Vagina (tissue), 2 donors: ENCODE data around the gene SYNPR. TPM values are rescaled to one million over a fixed set of nuclear protein-coding genes. Genes with fewer than 3 reads are reported as not detected.

ENCODE experiments used
- DNase-seq, 2 donors: peaks; one replicate each; pipeline ENCODE4 v3.0.0-alpha.2; 2017; ENCODE audit errors: extremely low spot score in 2 of 2
- H3K27ac ChIP-seq: fragments of 200-600 bp; sonication (generic); one replicate; pipeline ENCODE4 v1.5.1; 2019
- H3K27me3 ChIP-seq: fragments of 200-600 bp; sonication (generic); one replicate; pipeline ENCODE4 v1.5.1; 2019
- H3K36me3 ChIP-seq, 2 donors: fragments of 200-600 bp; sonication (generic); one replicate each; pipeline ENCODE4 v1.5.1; 2017 to 2019
- H3K4me1 ChIP-seq: fragments of 200-600 bp; sonication (generic); one replicate; pipeline ENCODE4 v1.5.1; 2019
- H3K4me3 ChIP-seq, 2 donors: fragments of 200-600 bp; sonication (generic); 1 replicate in 1 of 2; 2 replicates in 1 of 2; pipeline ENCODE4 v1.5.1; 2016 to 2019
- H3K9me3 ChIP-seq: fragments of 200-600 bp; sonication (generic); one replicate; pipeline ENCODE4 v1.5.1; 2019
- CTCF ChIP-seq, 3 experiments: fragments of 450-650 bp in 2 of 3; fragments of 200-600 bp in 1 of 3; sonication (generic) in 1 of 3; IDR thresholded peaks; one replicate each; pipeline ENCODE4 v1.5.1; 2017 to 2019; ENCODE audit warnings: antibody characterized with exemption in 3 of 3, mild to moderate bottlenecking in 2 of 3, moderate library complexity in 2 of 3
- POLR2A ChIP-seq, 2 donors: fragments of 450-650 bp; IDR thresholded peaks; one replicate each; pipeline ENCODE4 v1.6.1; 2017; ENCODE audit warnings: antibody characterized with exemption in 2 of 2, mild to moderate bottlenecking in 2 of 2, moderate library complexity in 2 of 2
- POLR2AphosphoS5 ChIP-seq, 2 donors: sonication (generic); formaldehyde crosslinking; IDR thresholded peaks; one replicate each; pipeline ENCODE4 v1.9.0; 2017; ENCODE audit warnings: antibody characterized with exemption in 2 of 2, mild to moderate bottlenecking in 2 of 2, low read depth in 1 of 2; ENCODE audit not compliant: insufficient read depth in 1 of 2
- intact Hi-C: fragments of 100-400 bp; cut with DNase I; formaldehyde crosslinking; loops from one replicate; pipeline ENCODE4 v1.15.1; 2023
- total RNA-seq: library from RNA; depleted of rRNA; stranded (reverse); fragments of >200 nt; gene quantifications from one replicate; pipeline ENCODE4 v1.2.3, GENCODE V29; 2016

The SYNPR gene
- total RNA-seq, 1 donor from 2014 or later: not detected

- no peaks in the 10 kb centered on the region for H3K9me3 ChIP-seq
- no peak overlapping the region for H3K4me3 ChIP-seq
- no peak overlapping the region for H3K27ac ChIP-seq
- intact Hi-C loops: no loop called here
- H3K36me3 ChIP-seq: no peaks in the 10 kb centered on the region
- no peaks in the 10 kb centered on the region for H3K27me3 ChIP-seq
- no peak for DNase-seq
- no peak for TF ChIP-seq CTCF (IDR thresholded peaks at IDR 0.05)
- TF ChIP-seq POLR2AphosphoS5 (IDR thresholded peaks at IDR 0.05; ENCODE audit: insufficient read depth in 1 of 2, low read depth in 1 of 2): no peak
- no peak for TF ChIP-seq POLR2A (IDR thresholded peaks at IDR 0.05)
- H3K4me1 ChIP-seq: no peaks in the 10 kb centered on the region
Observed at GRCh38 chr3:63624941-63625560, 346.9 kb downstream of the SYNPR start.

DNA sequence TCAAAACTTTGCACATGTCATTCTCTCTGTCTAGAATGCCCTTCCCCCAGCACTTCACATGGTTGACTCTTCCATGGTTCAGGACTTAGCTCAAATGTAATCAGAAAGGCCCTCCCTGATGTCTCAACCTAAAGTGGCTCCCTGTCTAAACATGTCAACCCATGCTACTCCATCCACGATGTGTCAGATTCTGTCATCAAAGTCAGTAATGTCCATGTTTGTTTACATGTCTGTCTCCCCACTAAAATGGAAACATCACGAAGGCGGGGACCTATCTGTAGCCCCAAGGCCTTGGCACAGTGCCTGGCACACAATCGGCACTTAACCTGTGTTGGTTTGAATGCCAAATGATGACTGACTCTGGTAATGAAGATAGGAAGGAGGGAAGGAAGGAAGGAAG is 353.6 kb downstream of the SYNPR start:
- no peaks in the 10 kb centered on the region for H3K27me3 ChIP-seq
- no peak overlapping the region for H3K27ac ChIP-seq
- no peak for TF ChIP-seq POLR2A (IDR thresholded peaks at IDR 0.05)
- no peak for TF ChIP-seq CTCF (IDR thresholded peaks at IDR 0.05)
- no peak for TF ChIP-seq POLR2AphosphoS5 (IDR thresholded peaks at IDR 0.05; ENCODE audit: insufficient read depth in 1 of 2, low read depth in 1 of 2)
- DNase-seq: no peak
- no peaks in the 10 kb centered on the region for H3K9me3 ChIP-seq
- H3K4me3 ChIP-seq: no peak overlapping the region
- no peaks in the 10 kb centered on the region for H3K36me3 ChIP-seq
- no peaks in the 10 kb centered on the region for H3K4me1 ChIP-seq
- intact Hi-C loops: no loop called here

DNA sequence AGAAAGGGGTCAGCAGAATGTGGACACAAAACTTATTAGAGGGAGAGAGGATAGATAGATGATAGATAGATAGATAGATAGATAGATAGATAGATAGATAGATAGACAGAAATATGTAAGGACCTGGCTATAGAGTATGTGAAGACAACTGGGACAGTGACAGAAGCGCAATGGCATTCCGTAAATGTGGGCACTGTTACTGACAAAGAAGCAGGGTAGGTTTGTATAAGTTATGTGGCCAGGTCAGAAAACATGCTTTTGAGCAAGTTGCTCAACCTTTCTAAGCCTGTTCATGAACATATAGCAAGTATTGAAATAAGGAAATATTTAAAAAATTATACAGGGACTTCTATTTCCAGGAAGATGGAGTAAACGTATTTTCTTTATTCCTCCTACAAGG is 357.1 kb downstream of the SYNPR start:
- Histone ChIP-seq H3K36me3 (no peaks in the 10 kb centered on the region), H3K4me1 (no peaks in the 10 kb centered on the region), H3K27ac (no peak overlapping the region), H3K27me3 (no peaks in the 10 kb centered on the region), H3K4me3 (no peak overlapping the region), H3K9me3 (no peaks in the 10 kb centered on the region)
- no peak for DNase-seq
- intact Hi-C loops: no loop called here
- no peak for TF ChIP-seq CTCF (IDR thresholded peaks at IDR 0.05)

GRCh38 chr3:63639806-63640205 is 361.7 kb downstream of the SYNPR start:
- Histone ChIP-seq H3K27ac (no peak overlapping the region), H3K9me3 (no peaks in the 10 kb centered on the region), H3K4me1 (no peaks in the 10 kb centered on the region), H3K36me3 (no peaks in the 10 kb centered on the region), H3K4me3 (no peak overlapping the region), H3K27me3 (no peaks in the 10 kb centered on the region)
- TF ChIP-seq POLR2AphosphoS5 (IDR thresholded peaks at IDR 0.05; ENCODE audit: insufficient read depth in 1 of 2, low read depth in 1 of 2): no peak
- no peak for TF ChIP-seq POLR2A (IDR thresholded peaks at IDR 0.05)
- TF ChIP-seq CTCF (IDR thresholded peaks at IDR 0.05): no peak
- intact Hi-C loops: no loop called here
- DNase-seq: no peak

GRCh38 chr3:63642488-63642887 is 364.4 kb downstream of the SYNPR start:
- intact Hi-C loops: no loop called here
- no peak for TF ChIP-seq POLR2AphosphoS5 (IDR thresholded peaks at IDR 0.05; ENCODE audit: insufficient read depth in 1 of 2, low read depth in 1 of 2)
- TF ChIP-seq POLR2A (IDR thresholded peaks at IDR 0.05): no peak
- TF ChIP-seq CTCF (IDR thresholded peaks at IDR 0.05): no peak
- Histone ChIP-seq H3K9me3 (no peaks in the 10 kb centered on the region), H3K27ac (no peak overlapping the region), H3K4me3 (no peak overlapping the region), H3K27me3 (no peaks in the 10 kb centered on the region), H3K36me3 (no peaks in the 10 kb centered on the region), H3K4me1 (no peaks in the 10 kb centered on the region)
- no peak for DNase-seq
